Measurements from ENCODE around the gene CLASP1.

- TF ChIP-seq, protein P1, sequence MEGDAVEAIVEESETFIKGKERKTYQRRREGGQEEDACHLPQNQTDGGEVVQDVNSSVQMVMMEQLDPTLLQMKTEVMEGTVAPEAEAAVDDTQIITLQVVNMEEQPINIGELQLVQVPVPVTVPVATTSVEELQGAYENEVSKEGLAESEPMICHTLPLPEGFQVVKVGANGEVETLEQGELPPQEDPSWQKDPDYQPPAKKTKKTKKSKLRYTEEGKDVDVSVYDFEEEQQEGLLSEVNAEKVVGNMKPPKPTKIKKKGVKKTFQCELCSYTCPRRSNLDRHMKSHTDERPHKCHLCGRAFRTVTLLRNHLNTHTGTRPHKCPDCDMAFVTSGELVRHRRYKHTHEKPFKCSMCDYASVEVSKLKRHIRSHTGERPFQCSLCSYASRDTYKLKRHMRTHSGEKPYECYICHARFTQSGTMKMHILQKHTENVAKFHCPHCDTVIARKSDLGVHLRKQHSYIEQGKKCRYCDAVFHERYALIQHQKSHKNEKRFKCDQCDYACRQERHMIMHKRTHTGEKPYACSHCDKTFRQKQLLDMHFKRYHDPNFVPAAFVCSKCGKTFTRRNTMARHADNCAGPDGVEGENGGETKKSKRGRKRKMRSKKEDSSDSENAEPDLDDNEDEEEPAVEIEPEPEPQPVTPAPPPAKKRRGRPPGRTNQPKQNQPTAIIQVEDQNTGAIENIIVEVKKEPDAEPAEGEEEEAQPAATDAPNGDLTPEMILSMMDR (IDR thresholded peaks at IDR 0.05): no peak
- TF ChIP-seq REST (IDR thresholded peaks at IDR 0.05; ENCODE audit: insufficient read depth in 1 of 2, low read depth in 2 of 2, low read length in 1 of 2) (no peak), POLR2AphosphoS5 (IDR thresholded peaks at IDR 0.05; ENCODE audit: low read depth, low read length) (no peak), SIN3A (IDR thresholded peaks at IDR 0.05; ENCODE audit: borderline replicate concordance, insufficient read depth, low read depth, low read length) (no peak), TCF7L2 (IDR thresholded peaks at IDR 0.05; ENCODE audit: low read depth, low read length) (no peak)
Measured at GRCh38 chr2:121409388-121409787, 239.9 kb downstream of the CLASP1 start.
